Activated naive CD4-positive, alpha-beta T cell treated with anti-CD3 and anti-CD28 coated beads, Interleukin-2, amount 10 ng/mL, durations not matched to agents 7 days and 5 days (primary cell): Measurements from ENCODE around the gene SLC27A1.

ENCODE experiments used
- CTCF ChIA-PET: fragments of 350-600 bp; sonication (Branson Sonifier 250); formaldehyde crosslinking; loops from one replicate; lab custom pipeline; 2021; ENCODE audit warnings: antibody characterized with exemption; lab: Charles Lee
- DNase-seq: peaks from one replicate; pipeline ENCODE4 v3.0.0-alpha.2; 2020
- H3K27ac Mint-ChIP-seq: one replicate; pipeline ENCODE4 v1.8.0; 2021; ENCODE audit warnings: mild to moderate bottlenecking, moderate library complexity, mixed read lengths
- H3K27me3 Mint-ChIP-seq: one replicate; pipeline ENCODE4 v1.8.0; 2021; ENCODE audit warnings: mild to moderate bottlenecking, mixed read lengths
- H3K36me3 Mint-ChIP-seq: one replicate; pipeline ENCODE4 v1.8.0; 2021; ENCODE audit warnings: mixed read lengths
- H3K4me1 Mint-ChIP-seq: one replicate; pipeline ENCODE4 v1.8.0; 2021; ENCODE audit warnings: mixed read lengths
- H3K4me3 Mint-ChIP-seq: one replicate; pipeline ENCODE4 v1.8.0; 2021; ENCODE audit warnings: mild to moderate bottlenecking, moderate library complexity, mixed read lengths
- H3K9me3 Mint-ChIP-seq: one replicate; pipeline ENCODE4 v1.8.0; 2021; ENCODE audit warnings: mixed read lengths

The SLC27A1 gene

DNA sequence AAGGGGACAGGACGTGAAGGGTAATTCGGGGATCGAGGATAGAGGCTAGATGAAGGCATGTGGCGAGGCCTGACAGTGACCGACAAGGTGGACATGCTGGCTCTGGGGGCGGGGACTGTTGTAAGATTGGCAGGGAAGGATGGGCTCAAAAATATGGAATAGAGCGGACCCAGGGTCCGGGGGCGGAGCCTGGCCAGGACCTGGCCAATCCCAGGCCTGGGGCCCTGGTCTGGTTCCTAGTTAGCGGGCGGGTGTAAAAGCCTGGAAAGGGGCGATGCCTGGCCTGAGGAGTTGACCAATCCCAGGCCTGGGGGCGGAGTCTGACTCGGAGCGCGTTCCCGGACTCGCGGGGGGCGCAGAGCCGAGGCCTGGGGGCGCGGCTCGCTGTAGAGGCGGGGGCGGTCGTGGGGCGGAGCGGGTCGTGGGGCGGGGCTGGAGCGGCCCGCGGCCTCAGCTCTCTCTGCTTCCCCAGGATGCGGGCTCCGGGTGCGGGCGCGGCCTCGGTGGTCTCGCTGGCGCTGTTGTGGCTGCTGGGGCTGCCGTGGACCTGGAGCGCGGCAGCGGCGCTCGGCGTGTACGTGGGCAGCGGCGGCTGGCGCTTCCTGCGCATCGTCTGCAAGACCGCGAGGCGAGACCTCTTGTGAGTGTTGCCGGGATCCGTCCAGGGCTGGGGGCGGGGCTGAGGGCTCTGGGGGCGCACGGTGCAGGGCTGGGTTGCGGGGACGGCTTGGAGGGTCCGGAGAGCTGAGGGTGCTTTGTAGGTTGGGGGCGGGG, at the start of gene SLC27A1:
Gene SLC27A1 (plus strand): TSS at position 457 of the 774 bp plus-strand sequence. CDS start 17 bp downstream, at position 474.
- Mint-ChIP-seq H3K27me3 (peaks cover 58% of the 10 kb centered on the region), H3K9me3 (no peaks in the 10 kb centered on the region), H3K4me1 (peaks cover 46% of the 10 kb centered on the region), H3K4me3 (peak within 1 kb of the TSS; percentile 82), H3K27ac (peak within 1 kb of the TSS; percentile 72), H3K36me3 (no peaks in the 10 kb centered on the region)
- CTCF ChIA-PET, result interaction anchor here (2.9 kb wide), 1 partner anchor 26 kb away, joined by 11 read pairs; no protein-coding TSS in a partner anchor
- DNase-seq, result peak; percentile 94

GRCh38 chr19:17421942-17422341, 48.4 kb upstream of the SLC27A1 start:
- Mint-ChIP-seq H3K4me3 (no peak overlapping the region), H3K9me3 (no peaks in the 10 kb centered on the region), H3K4me1 (peaks cover 34% of the 10 kb centered on the region), H3K27ac (no peak overlapping the region), H3K27me3 (no peaks in the 10 kb centered on the region), H3K36me3 (peaks cover 17% of the 10 kb centered on the region)
- no peak for DNase-seq
- CTCF ChIA-PET, result interaction anchor here (0.9 kb wide), 1 partner anchor 43 kb away, joined by 3 read pairs; no protein-coding TSS in a partner anchor

GRCh38 chr19:17423429-17424208, 46.7 kb upstream of the SLC27A1 start:
- Mint-ChIP-seq H3K36me3 (peaks cover 12% of the 10 kb centered on the region), H3K27me3 (no peaks in the 10 kb centered on the region), H3K4me3 (no peak overlapping the region), H3K9me3 (no peaks in the 10 kb centered on the region), H3K4me1 (peaks cover 33% of the 10 kb centered on the region), H3K27ac (no peak overlapping the region)
- DNase-seq, result no peak
- CTCF ChIA-PET, result no interaction called here

GRCh38 chr19:17424743-17425365, 45.5 kb upstream of the SLC27A1 start:
- Mint-ChIP-seq H3K4me3 (no peak overlapping the region), H3K9me3 (no peaks in the 10 kb centered on the region), H3K36me3 (peaks cover 12% of the 10 kb centered on the region), H3K27me3 (no peaks in the 10 kb centered on the region), H3K4me1 (peaks cover 22% of the 10 kb centered on the region), H3K27ac (no peak overlapping the region)
- CTCF ChIA-PET, result interaction anchor here (1.0 to 1.4 kb wide), 2 partner anchors 8 to 21 kb away, joined by 4 read pairs; no protein-coding TSS in a partner anchor
- peak; percentile 60 for DNase-seq

- H3K36me3 Mint-ChIP-seq, result peaks cover under 1% of the 10 kb centered on the region
- H3K27ac Mint-ChIP-seq, result no peak overlapping the region
- H3K27me3 Mint-ChIP-seq, result no peaks in the 10 kb centered on the region
- no peaks in the 10 kb centered on the region for H3K9me3 Mint-ChIP-seq
- H3K4me1 Mint-ChIP-seq, result peaks cover 5% of the 10 kb centered on the region
- H3K4me3 Mint-ChIP-seq, result no peak overlapping the region
- CTCF ChIA-PET, result no interaction called here
- no peak for DNase-seq
Observed at GRCh38 chr19:17429641-17430113, 40.6 kb upstream of the SLC27A1 start.

DNA sequence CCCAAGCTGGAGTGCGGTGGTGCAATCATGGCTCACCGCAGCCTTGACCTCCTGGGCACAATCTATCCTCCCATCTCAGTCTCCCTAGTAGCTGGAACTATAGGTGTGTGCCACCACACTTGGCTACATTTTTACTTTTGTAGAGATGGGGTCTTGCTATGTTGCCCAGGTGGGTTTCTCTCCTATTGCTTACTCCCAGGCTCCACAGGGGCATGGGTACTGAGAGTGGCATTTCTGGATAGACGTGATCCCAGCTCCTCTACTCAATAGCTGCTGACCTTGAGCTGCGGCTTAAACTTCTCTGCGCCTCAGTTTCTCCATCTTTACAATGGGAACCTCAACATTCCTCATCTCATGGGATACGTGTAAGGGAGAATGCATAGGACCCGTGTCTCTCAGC, 38.9 kb upstream of the SLC27A1 start:
- Mint-ChIP-seq H3K4me3 (no peak overlapping the region), H3K27ac (no peak overlapping the region), H3K27me3 (no peaks in the 10 kb centered on the region), H3K4me1 (peaks cover 4% of the 10 kb centered on the region), H3K36me3 (no peaks in the 10 kb centered on the region), H3K9me3 (no peaks in the 10 kb centered on the region)
- CTCF ChIA-PET, result interaction anchor here (0.5 kb wide), 1 partner anchor 347 kb away, joined by 3 read pairs; no protein-coding TSS in a partner anchor
- no peak for DNase-seq

- Mint-ChIP-seq H3K36me3 (no peaks in the 10 kb centered on the region), H3K4me3 (no peak overlapping the region), H3K27ac (no peak overlapping the region), H3K4me1 (peaks cover 4% of the 10 kb centered on the region), H3K27me3 (peaks cover 17% of the 10 kb centered on the region), H3K9me3 (no peaks in the 10 kb centered on the region)
- no peak for DNase-seq
- CTCF ChIA-PET, result interaction anchor here (1.0 kb wide), 1 partner anchor 31 kb away, joined by 3 read pairs; no protein-coding TSS in a partner anchor
Observed at GRCh38 chr19:17435218-17435617, 35.1 kb upstream of the SLC27A1 start.

GRCh38 chr19:17436094-17436873, 34.0 kb upstream of the SLC27A1 start:
- CTCF ChIA-PET, result no interaction called here
- H3K36me3 Mint-ChIP-seq, result no peaks in the 10 kb centered on the region

DNA sequence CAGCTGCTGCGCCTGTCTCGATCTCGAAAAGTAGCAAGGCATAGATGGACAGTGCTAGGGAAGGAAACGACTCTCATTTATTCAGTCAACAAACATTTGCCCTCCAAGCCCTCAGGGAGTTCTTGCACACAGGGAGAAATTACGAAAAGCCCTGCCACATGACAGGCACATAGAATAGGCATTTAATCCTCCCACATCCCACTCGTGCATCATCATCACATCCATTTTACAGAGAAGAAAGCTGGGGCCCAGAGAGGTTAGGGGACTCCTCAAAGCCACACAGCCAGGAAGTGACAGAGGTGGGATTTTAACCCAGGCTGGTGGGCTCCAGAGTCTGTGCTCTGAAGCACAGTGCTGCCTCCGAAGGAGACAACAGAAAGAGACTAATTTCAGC, 33.5 kb upstream of the SLC27A1 start:
- H3K4me3 Mint-ChIP-seq, result no peak overlapping the region
- no peak for DNase-seq
- H3K9me3 Mint-ChIP-seq, result peaks cover 3% of the 10 kb centered on the region
- H3K27me3 Mint-ChIP-seq, result peaks cover 17% of the 10 kb centered on the region
- H3K36me3 Mint-ChIP-seq, result no peaks in the 10 kb centered on the region
- H3K4me1 Mint-ChIP-seq, result no peaks in the 10 kb centered on the region
- CTCF ChIA-PET, result interaction anchor here (0.8 to 1.3 kb wide), 2 partner anchors 11 to 51 kb away, joined by 3 read pairs; no protein-coding TSS in a partner anchor
- H3K27ac Mint-ChIP-seq, result no peak overlapping the region

More at GRCh38 chr19:17436094-17436873, 34.0 kb upstream of the SLC27A1 start:
- peaks cover 4% of the 10 kb centered on the region for H3K4me1 Mint-ChIP-seq
- no peaks in the 10 kb centered on the region for H3K9me3 Mint-ChIP-seq
- peaks cover 17% of the 10 kb centered on the region for H3K27me3 Mint-ChIP-seq
- DNase-seq, result no peak
- H3K4me3 Mint-ChIP-seq, result no peak overlapping the region
- H3K27ac Mint-ChIP-seq, result no peak overlapping the region

- Mint-ChIP-seq H3K36me3 (no peaks in the 10 kb centered on the region), H3K4me1 (no peaks in the 10 kb centered on the region), H3K27me3 (peaks cover 17% of the 10 kb centered on the region), H3K4me3 (no peak overlapping the region), H3K27ac (no peak overlapping the region), H3K9me3 (peaks cover 3% of the 10 kb centered on the region)
- CTCF ChIA-PET, result interaction anchor here (0.6 to 2.0 kb wide), 9 partner anchors 8 to 409 kb away, joined by 3 to 10 read pairs (median 3); partner anchors contain the start of gene CCDC194
- peak; percentile 35 for DNase-seq
Observed at GRCh38 chr19:17441241-17442021, 28.9 kb upstream of the SLC27A1 start.

GRCh38 chr19:17445526-17446165, 24.7 kb upstream of the SLC27A1 start:
- H3K4me3 Mint-ChIP-seq, result no peak overlapping the region
- H3K9me3 Mint-ChIP-seq, result peaks cover 3% of the 10 kb centered on the region
- H3K4me1 Mint-ChIP-seq, result peaks cover 9% of the 10 kb centered on the region
- no peaks in the 10 kb centered on the region for H3K36me3 Mint-ChIP-seq
- DNase-seq, result no peak
- CTCF ChIA-PET, result interaction anchor here (1.0 to 1.1 kb wide), 2 partner anchors 20 kb away, joined by 3 to 4 read pairs; no protein-coding TSS in a partner anchor
- no peak overlapping the region for H3K27ac Mint-ChIP-seq
- peaks cover 15% of the 10 kb centered on the region for H3K27me3 Mint-ChIP-seq

GRCh38 chr19:17447704-17448130, 22.6 kb upstream of the SLC27A1 start:
- Mint-ChIP-seq H3K4me3 (peak overlapping the region; percentile 37), H3K36me3 (no peaks in the 10 kb centered on the region), H3K4me1 (peaks cover 18% of the 10 kb centered on the region), H3K27ac (no peak overlapping the region), H3K9me3 (no peaks in the 10 kb centered on the region), H3K27me3 (peaks cover 21% of the 10 kb centered on the region)
- DNase-seq, result no peak
- CTCF ChIA-PET, result interaction anchor here (0.7 to 1.5 kb wide), 3 partner anchors 10 to 41 kb away, joined by 3 to 5 read pairs (median 4); no protein-coding TSS in a partner anchor
